ENCODE data around the gene NUP93.

DNA sequence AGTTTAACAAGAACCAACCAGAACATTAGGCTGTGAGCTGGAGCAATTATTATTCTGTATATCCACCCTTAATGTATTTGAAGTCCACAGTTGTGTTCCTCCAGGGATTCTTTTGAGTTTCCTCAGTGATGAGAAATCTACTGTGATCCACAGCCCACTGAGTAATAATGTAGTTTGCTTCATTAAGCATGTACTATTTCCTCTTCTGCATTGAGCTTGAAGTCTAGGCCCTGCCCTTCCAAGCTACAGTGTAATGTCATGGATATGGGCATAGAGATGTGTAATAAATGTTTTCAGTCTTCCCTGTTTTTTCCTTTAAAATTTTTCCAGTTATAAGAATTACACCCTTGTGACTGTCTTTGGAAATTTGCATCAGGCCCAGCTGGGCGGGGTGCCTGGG lies 98.7 kb downstream of the NUP93 start:
- TF ChIP-seq, protein P1, sequence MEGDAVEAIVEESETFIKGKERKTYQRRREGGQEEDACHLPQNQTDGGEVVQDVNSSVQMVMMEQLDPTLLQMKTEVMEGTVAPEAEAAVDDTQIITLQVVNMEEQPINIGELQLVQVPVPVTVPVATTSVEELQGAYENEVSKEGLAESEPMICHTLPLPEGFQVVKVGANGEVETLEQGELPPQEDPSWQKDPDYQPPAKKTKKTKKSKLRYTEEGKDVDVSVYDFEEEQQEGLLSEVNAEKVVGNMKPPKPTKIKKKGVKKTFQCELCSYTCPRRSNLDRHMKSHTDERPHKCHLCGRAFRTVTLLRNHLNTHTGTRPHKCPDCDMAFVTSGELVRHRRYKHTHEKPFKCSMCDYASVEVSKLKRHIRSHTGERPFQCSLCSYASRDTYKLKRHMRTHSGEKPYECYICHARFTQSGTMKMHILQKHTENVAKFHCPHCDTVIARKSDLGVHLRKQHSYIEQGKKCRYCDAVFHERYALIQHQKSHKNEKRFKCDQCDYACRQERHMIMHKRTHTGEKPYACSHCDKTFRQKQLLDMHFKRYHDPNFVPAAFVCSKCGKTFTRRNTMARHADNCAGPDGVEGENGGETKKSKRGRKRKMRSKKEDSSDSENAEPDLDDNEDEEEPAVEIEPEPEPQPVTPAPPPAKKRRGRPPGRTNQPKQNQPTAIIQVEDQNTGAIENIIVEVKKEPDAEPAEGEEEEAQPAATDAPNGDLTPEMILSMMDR (IDR thresholded peaks at IDR 0.05; ENCODE audit: insufficient read depth, low read length, poor library complexity, severe bottlenecking): no peak
- TF ChIP-seq EZH2phosphoT487 (conservative IDR thresholded peaks at IDR 0.05; ENCODE audit: low read length): no peak

Measured in SU-DHL-6 (cell line).